GM13977 (cell line): ENCODE results near the gene KCNIP3.

Source experiments
- DNase-seq: peaks from one replicate; pipeline ENCODE4 v3.0.0; 2012; ENCODE audit warnings: low spot score
- CTCF ChIP-seq: IDR thresholded peaks from 2 replicates; pipeline ENCODE4 v1.5.1; 2012; ENCODE audit warnings: mild to moderate bottlenecking, control low read depth; ENCODE audit not compliant: insufficient read depth; ENCODE audit errors: extremely low read depth, missing control alignments
- in situ Hi-C: fragments of 300-500 bp; cut with MboI; formaldehyde crosslinking; loops from one replicate; pipeline ENCODE4 v1.12.0; 2022; ENCODE audit warnings: low sequenced_read_pairs, low pct_unique_long_range_greater_than_20kb, mixed read lengths, inconsistent platforms; ENCODE audit not compliant: unreplicated experiment

Gene KCNIP3

GRCh38 chr2:95388856-95389244 lies 91.7 kb downstream of the KCNIP3 start:
- peak; percentile 6 for TF ChIP-seq CTCF
- no peak for DNase-seq
- in situ Hi-C loops: no loop called here

- in situ Hi-C loops: no loop called here
- TF ChIP-seq CTCF: peak; percentile 88
- peak; percentile 83 for DNase-seq
Observed at GRCh38 chr2:95389245-95390119, 92.3 kb downstream of the KCNIP3 start.

- in situ Hi-C loops: no loop called here
- TF ChIP-seq CTCF: no peak
- no peak for DNase-seq
Observed at GRCh38 chr2:95390272-95390880, 93.2 kb downstream of the KCNIP3 start.

GRCh38 chr2:95390881-95391321 lies 93.8 kb downstream of the KCNIP3 start:
- in situ Hi-C loops: no loop called here
- no peak for DNase-seq
- TF ChIP-seq CTCF: no peak

GRCh38 chr2:95391641-95392310 lies 94.6 kb downstream of the KCNIP3 start:
- in situ Hi-C loops: no loop called here
- no peak for TF ChIP-seq CTCF
- no peak for DNase-seq

- in situ Hi-C loops: no loop called here
- TF ChIP-seq CTCF: no peak
- no peak for DNase-seq
Observed at GRCh38 chr2:95392320-95392719, 95.2 kb downstream of the KCNIP3 start.
